ELR (cell line): ENCODE measurements around the gene TIMM8A.
"Not testable (repeated sequence)": the region's sequence is repeated elsewhere in the genome, so short reads cannot be mapped to it uniquely, and the experiment has no call there.

ENCODE experiments used
- DNase-seq: peaks from one replicate; pipeline ENCODE4 v3.0.0-alpha.2; 2015; ENCODE audit warnings: low read depth

Gene TIMM8A

GRCh38 chrX:101359966-101360365 is 11.4 kb upstream of the TIMM8A start:
- peak; percentile 51 for DNase-seq

DNA sequence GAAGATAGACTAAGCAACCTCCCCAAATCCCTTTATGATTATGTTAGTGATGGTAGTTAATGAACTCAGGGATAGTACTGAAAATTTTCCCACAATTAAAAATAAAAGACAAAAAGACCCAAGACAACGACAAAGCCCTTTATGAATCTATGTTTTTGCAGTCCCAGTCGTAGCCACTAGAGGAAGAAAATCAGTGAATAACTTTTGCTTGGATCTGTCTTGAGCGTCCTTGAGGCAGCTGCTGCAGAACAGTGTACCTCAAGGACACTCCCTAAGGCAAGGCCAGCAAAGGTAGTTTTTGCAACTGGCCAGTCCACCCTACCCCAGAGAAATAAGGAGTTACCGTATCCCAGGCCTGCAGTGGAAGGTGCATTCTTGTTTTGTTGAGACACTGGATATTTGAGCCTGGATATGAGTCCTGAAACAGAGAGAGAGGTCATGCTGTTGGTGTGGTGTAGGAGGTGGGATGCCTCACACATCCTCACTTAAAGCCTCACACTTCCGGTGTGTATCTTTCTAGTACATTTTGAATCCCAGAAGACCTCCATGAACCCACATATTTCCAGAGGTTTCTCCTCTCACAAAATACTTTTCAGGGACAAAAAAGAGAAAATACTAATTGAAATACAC is 8.7 kb upstream of the TIMM8A start:
- peak; percentile 32 for DNase-seq

DNA sequence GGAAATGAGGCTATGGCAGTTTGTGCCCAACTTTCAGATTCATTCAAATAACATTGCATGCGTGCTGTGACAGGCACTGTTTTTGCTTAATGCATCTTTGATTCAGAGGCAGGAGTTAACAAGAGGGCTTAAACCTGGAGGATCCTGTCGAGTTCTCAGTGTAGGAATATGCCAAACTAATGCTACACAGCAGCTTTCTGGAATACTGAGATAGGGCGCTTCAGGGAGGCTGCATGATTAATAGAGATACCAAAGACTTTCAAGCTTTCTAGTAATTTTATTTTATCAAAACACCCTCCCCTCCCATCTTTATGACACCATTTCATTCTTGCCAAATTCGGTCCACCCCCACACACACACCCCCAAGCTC is 636 bp upstream of the TIMM8A start:
- DNase-seq, result no peak

DNA sequence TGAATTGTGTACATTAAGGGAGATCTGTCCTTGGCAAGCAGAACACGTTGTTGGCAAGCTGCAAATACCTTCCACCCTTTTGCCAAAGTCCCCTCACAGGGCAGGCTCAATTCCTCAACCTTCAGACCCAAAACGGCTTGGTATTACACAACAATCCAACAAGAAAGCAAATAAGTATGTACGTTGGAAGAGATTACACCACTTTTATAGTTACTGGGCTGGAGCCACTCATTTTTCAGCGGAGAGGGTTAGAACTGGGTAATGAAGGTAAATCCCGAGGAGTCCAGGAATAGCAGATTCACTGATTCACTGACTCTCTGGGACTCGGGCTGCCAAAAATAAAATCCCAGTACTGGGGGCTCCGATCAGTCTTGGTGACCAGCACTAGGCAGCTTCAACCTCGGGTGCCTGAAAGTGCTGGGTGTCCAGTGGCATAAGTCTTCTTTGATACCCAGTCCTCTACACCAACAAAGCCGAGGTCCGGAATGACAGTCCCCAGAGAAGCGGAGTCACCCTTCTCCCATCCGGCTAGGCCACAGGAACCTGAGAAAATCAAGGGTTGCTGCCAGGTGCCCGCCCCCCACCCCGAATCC is 587 bp downstream of the TIMM8A start:
- DNase-seq, result peak; percentile 18

DNA sequence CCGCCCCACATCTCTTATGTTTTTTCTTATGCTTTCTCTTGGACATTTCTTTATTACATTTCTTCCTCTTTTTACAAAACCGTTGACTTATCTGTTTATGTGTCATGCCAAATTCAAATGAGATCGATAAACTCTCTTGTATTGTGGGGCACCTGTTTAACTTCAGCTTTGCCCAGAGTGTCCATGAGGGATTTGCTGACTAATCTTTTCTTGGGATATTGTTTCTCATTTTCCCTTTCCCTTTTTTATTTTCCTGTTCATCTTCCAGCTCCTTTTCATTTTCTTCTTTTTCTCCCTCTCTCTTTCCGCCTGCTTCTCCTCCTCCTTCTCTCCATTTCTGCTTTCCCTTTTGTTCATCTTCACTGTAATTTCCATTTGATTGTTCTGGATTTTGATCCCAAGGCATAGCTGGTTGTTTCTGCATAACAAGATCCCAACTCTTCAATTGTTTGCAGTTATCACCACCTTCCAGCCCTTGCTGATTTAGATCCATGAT is 10.7 kb downstream of the TIMM8A start:
- DNase-seq, result no peak

- DNase-seq, result not testable (repeated sequence)
Measured at GRCh38 chrX:101334310-101334709, 14.2 kb downstream of the TIMM8A start.

DNA sequence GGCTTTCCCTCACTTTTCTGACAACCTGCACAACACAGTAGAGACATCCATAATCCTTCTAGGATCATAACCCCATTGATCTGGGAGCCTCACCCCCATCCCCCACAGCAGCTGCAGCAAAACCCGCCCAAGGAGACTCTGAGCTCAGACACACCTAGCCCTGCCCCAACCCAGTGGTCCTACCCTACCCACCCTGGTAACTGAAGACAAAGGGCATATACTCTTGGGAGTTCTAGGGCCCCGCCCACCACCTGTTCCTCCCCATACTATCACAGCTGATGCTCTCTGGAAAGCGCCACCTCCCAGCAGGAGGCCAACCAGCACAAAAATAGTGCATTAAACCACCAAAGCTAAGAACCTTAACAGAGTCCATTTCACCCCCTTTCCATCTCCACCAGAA is 21.9 kb downstream of the TIMM8A start:
- not testable (repeated sequence) for DNase-seq

GRCh38 chrX:101303790-101304189 is 44.8 kb downstream of the TIMM8A start:
- no peak for DNase-seq
